GM13977 (cell line): ENCODE results near the gene TMEFF2.

Source experiments
- DNase-seq: peaks from one replicate; pipeline ENCODE4 v3.0.0; 2012; ENCODE audit warnings: low spot score
- CTCF ChIP-seq: IDR thresholded peaks from 2 replicates; pipeline ENCODE4 v1.5.1; 2012; ENCODE audit warnings: mild to moderate bottlenecking, control low read depth; ENCODE audit not compliant: insufficient read depth; ENCODE audit errors: extremely low read depth, missing control alignments
- in situ Hi-C: fragments of 300-500 bp; cut with MboI; formaldehyde crosslinking; loops from one replicate; pipeline ENCODE4 v1.12.0; 2022; ENCODE audit warnings: low sequenced_read_pairs, low pct_unique_long_range_greater_than_20kb, mixed read lengths, inconsistent platforms; ENCODE audit not compliant: unreplicated experiment

The TMEFF2 gene

GRCh38 chr2:192007581-192008228 lies 187.0 kb downstream of the TMEFF2 start:
- in situ Hi-C loops: no loop called here
- DNase-seq: no peak
- TF ChIP-seq CTCF: no peak

- TF ChIP-seq CTCF: no peak
- DNase-seq: no peak
- in situ Hi-C loops: no loop called here
These were observed 189.5 kb downstream of the TMEFF2 start for GRCh38 chr2:192005211-192005610.

- in situ Hi-C loops: no loop called here
- no peak for TF ChIP-seq CTCF
- DNase-seq: peak; percentile 17
These were observed 190.4 kb downstream of the TMEFF2 start for GRCh38 chr2:192004188-192004963.

DNA sequence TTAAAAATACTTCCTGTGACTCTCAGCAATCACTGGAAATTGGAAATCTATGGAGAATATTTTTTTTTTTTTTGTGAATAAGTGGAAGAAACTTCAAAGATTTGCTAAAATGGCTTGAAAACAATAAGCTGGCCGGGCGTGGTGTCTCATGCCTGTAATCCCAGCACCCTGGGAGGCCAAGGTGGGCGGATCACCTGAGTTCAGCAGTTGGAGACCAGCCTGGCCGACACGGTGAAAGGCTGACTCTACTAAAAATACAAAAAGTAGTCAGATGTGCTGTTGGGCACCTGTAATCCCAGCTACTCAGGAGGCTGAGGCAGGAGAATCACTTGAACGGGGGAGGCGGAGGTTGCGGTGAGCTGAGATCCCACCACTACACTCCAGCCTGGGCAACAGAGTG lies 192.3 kb downstream of the TMEFF2 start:
- no peak for TF ChIP-seq CTCF
- DNase-seq: no peak
- in situ Hi-C loops: no loop called here

- in situ Hi-C loops: no loop called here
- TF ChIP-seq CTCF: no peak
- no peak for DNase-seq
These were observed 194.3 kb downstream of the TMEFF2 start for GRCh38 chr2:192000196-192000980.

DNA sequence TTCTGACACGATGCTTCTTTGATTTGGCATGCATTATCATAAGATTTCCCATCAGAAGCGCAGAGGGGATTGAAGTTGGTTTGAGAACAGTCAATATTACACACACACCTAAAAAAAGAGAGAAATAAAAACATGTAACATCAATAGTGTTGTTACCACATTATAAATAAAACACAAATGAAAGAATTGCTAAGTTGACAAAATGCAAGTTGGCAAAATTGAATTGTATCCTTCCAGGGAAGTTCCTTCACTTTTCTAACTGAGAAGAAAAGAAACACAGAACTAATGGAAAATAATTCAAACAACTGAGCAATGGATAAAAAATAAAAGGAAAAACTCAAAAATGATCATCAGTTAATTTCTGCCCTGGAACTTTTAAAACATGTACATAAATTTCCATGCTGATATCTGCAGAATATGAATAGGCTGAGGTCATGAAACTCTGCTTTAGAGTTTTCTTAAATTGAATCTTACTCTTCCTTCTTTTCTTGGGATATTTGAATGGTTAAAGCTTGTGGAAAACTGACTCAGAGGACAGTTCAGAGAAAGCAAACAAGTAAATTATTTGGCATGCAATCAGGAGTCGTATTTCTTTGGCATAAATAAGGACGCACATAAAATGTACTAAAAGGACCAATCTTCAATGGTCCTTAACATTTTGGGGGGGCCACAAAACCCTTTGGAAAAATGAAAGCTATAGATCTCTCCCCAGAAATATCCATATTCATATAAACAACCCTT lies 195.5 kb downstream of the TMEFF2 start:
- TF ChIP-seq CTCF: no peak
- DNase-seq: no peak
- in situ Hi-C loops: no loop called here
